ENCODE results near the gene RND3. TPM values are rescaled to one million over a fixed set of nuclear protein-coding genes. Genes with fewer than 3 reads are reported as not detected.
A peak's percentile ranks its signal among the peaks of the same experiment; 100 is the strongest.

The RND3 gene
- total and polyA plus RNA-seq, 2 of the 13 experiments (the other 11 are each of a cell fraction or from before 2014, with no cell fraction given): 0.13 to 0.42 TPM

- Histone ChIP-seq H3K9me3 (ENCODE audit: low read length) (no peaks in the 10 kb centered on the region), H3K4me1 (ENCODE audit: insufficient read depth, low read length) (no peaks in the 10 kb centered on the region), H3K36me3 (replicated peaks in 1 of 2; ENCODE audit: control insufficient read depth in 1 of 2, insufficient read depth in 2 of 2, low read length in 2 of 2) (no peaks in the 10 kb centered on the region), H3K9ac (ENCODE audit: insufficient read depth, low read depth, low read length) (no peak overlapping the region), H3K79me2 (ENCODE audit: insufficient read depth, low read length) (no peaks in the 10 kb centered on the region), H2AFZ (ENCODE audit: low read length) (no peak overlapping the region), H3K27me3 (ENCODE audit: control insufficient read depth in 1 of 2, insufficient read depth in 2 of 2, low read length in 2 of 2) (no peaks in the 10 kb centered on the region), H3K4me2 (ENCODE audit: low read depth, low read length) (no peak overlapping the region), H3K4me3 (replicated peaks in 1 of 3; ENCODE audit: insufficient read depth in 1 of 3, low read depth in 2 of 3, low read length in 3 of 3) (no peak overlapping the region), H3K27ac (ENCODE audit: extremely low read length, insufficient read depth, low read length) (no peak overlapping the region), H4K20me1 (ENCODE audit: insufficient read depth, low read length) (no peaks in the 10 kb centered on the region)
- intact Hi-C loops (cut with micrococcal nuclease; ENCODE audit: unreplicated experiment) (no loop called here), in situ Hi-C loops (cut with HindIII; ENCODE audit: extremely low pct_ligation_motif_present, low pct_unique_long_range_greater_than_20kb) (no loop called here)
- TF ChIP-seq MAFK (conservative IDR thresholded peaks at IDR 0.05 in 1 of 2, IDR thresholded peaks at IDR 0.05 in 1 of 2; ENCODE audit: low read length in 2 of 2) (peak; percentile 55 to 87; a peak in 3 of 4 replicates), HDAC6 (IDR thresholded peaks at IDR 0.05; ENCODE audit: low read depth, low read length) (no peak), ZNF549 (CRISPR knock-in tag; IDR thresholded peaks at IDR 0.05) (no peak), TAF1 (CRISPR knock-in tag; IDR thresholded peaks at IDR 0.05) (no peak), EP300 (IDR thresholded peaks at IDR 0.05; ENCODE audit: low read depth in 2 of 2, low read length in 2 of 2) (no peak), EP300 (CRISPR knock-in tag; IDR thresholded peaks at IDR 0.05; ENCODE audit: borderline replicate concordance) (no peak), STAT5B (CRISPR knock-in tag; IDR thresholded peaks at IDR 0.05) (no peak), ZBED4 (CRISPR knock-in tag; IDR thresholded peaks at IDR 0.05; ENCODE audit: borderline replicate concordance) (no peak), REPIN1 (CRISPR knock-in tag; IDR thresholded peaks at IDR 0.05; ENCODE audit: borderline replicate concordance, low read depth) (no peak), GATAD1 (CRISPR knock-in tag; IDR thresholded peaks at IDR 0.05) (no peak), ZNF761 (CRISPR knock-in tag; conservative IDR thresholded peaks at IDR 0.05) (no peak), TRIM24 (CRISPR knock-in tag; IDR thresholded peaks at IDR 0.05) (no peak), MAFF (IDR thresholded peaks at IDR 0.05; ENCODE audit: low read depth, low read length) (peak; percentile 80), ZNF3 (CRISPR knock-in tag; IDR thresholded peaks at IDR 0.05) (no peak)
- DNase-seq (ENCODE audit: low spot score) (no peak), ATAC-seq (no peak), FAIRE-seq (no peak)
- CTCF ChIA-PET (ENCODE audit: low intra/inter-chr PET ratio, low total read pairs): no interaction called here
- WGBS (ENCODE audit: low lambda C conversion rate): 19% methylated on average over 5 of the region's 5 CpGs
- POLR2A ChIA-PET: no interaction called here
- no TSS peak for BruUV-seq (replicated peaks)
Observed at GRCh38 chr2:150466741-150467620, 20.5 kb downstream of the RND3 start.

Measured in HepG2 (cell line).